Measurements from ENCODE around the gene KCNQ2.

Gene KCNQ2

GRCh38 chr20:63371291-63371865, 101.1 kb downstream of the KCNQ2 start:
- TF ChIP-seq GATA2 (IDR thresholded peaks at IDR 0.05; ENCODE audit: low read depth, low read length), result no peak
- TF ChIP-seq GATA3 (IDR thresholded peaks at IDR 0.05; ENCODE audit: low read depth, low read length), result no peak

DNA sequence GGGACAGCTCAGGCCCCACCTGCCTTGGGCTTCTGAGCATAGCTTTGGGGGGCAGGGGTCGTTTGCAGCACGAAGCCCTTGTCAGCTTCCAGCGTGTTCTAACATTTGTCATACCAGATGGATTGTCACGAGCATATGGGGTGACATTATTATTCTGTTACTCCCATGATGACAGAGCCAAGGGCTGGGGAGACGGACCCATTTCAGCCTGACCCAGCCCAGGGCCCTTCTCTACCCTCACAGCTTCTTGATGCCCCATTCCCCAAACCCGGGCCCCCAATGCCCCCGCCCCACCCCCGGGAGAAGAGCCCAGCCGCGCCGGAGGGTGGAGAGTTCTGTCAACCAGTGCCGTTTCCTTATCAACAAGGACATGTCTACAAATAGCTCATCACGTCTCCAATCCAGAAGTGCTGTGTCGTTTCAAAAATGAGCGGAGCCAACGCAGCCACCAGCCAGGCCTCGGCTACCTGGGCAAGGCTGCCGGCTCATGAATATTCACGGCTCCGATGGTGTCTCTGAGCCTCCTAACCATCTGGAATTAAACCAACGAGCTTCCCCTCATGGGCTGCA, 101.8 kb downstream of the KCNQ2 start:
- TF ChIP-seq GATA2 (IDR thresholded peaks at IDR 0.05; ENCODE audit: low read depth, low read length), result no peak
- TF ChIP-seq GATA3 (IDR thresholded peaks at IDR 0.05; ENCODE audit: low read depth, low read length), result no peak

- TF ChIP-seq GATA3 (IDR thresholded peaks at IDR 0.05; ENCODE audit: low read depth, low read length), result no peak
- no peak for TF ChIP-seq GATA2 (IDR thresholded peaks at IDR 0.05; ENCODE audit: low read depth, low read length)
These were observed 102.5 kb downstream of the KCNQ2 start for GRCh38 chr20:63369724-63370617.

- TF ChIP-seq GATA2 (IDR thresholded peaks at IDR 0.05; ENCODE audit: low read depth, low read length), result no peak
- TF ChIP-seq GATA3 (IDR thresholded peaks at IDR 0.05; ENCODE audit: low read depth, low read length), result no peak
These were observed 103.4 kb downstream of the KCNQ2 start for GRCh38 chr20:63369024-63369530.

DNA sequence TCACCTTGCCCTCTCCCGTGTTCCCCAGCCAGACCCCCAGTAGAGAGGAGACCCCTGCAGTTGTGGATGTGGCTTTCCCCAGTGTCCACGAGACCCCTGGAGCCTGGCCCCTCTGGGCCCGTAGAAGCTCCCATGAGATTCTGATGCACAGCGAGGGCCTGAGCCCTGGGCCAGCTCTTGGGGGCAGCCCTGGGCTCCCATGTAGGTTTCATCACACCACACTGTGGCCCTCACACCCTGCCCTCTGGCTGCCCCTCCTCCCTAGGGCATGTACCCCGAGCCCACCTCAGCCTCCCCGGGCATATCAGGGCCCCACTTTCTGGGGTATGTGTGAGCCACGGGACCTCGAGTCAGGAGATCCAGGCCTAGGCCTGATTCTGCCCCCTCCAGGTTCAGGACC, 104.3 kb downstream of the KCNQ2 start:
- no peak for TF ChIP-seq GATA2 (IDR thresholded peaks at IDR 0.05; ENCODE audit: low read depth, low read length)

- no peak for TF ChIP-seq GATA3 (IDR thresholded peaks at IDR 0.05; ENCODE audit: low read depth, low read length)
- no peak for TF ChIP-seq GATA2 (IDR thresholded peaks at IDR 0.05; ENCODE audit: low read depth, low read length)
These were observed 104.9 kb downstream of the KCNQ2 start for GRCh38 chr20:63367446-63368055.

- TF ChIP-seq GATA2 (IDR thresholded peaks at IDR 0.05; ENCODE audit: low read depth, low read length) (no peak), GATA3 (IDR thresholded peaks at IDR 0.05; ENCODE audit: low read depth, low read length) (no peak)
These were observed 105.8 kb downstream of the KCNQ2 start for GRCh38 chr20:63366390-63367365.

DNA sequence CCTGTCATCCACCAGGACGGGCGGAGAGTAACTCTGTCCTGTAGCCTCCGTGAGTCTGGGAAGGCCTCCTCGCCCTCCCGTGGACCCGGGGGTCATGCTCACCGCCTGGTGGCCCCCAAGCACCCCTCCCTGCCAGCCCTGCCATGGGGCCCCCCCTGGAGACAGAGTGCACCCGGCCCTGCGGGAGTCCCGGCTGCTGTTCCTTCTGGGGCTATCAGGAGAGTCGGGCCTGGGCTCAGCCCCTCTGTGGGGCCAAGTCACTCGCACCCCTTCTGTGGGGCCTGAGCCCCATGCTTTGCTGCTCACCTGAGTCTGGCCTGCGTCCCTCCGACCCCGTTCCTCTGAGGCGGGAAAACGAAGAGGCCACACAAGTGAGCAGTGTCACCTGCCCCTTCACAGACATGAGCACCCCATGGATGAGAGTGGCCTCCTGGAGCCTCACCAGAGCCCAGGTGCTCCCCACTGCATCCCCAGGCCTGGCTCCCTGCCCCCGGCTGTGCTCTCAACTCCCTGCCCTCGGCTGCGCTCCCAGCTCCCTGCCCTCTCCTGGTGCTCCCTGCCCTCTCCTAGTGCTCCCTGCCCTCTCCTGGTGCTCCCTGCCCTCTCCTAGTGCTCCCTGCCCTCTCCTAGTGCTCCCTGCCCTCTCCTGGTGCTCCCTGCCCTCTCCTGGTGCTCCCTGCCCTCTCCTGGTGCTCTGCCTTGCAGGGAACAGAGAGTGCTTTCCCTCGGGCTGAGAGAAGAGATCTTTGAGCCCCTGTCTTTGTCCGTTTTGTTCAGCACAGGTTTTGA, 106.7 kb downstream of the KCNQ2 start:
- TF ChIP-seq GATA2 (IDR thresholded peaks at IDR 0.05; ENCODE audit: low read depth, low read length) (no peak), GATA3 (IDR thresholded peaks at IDR 0.05; ENCODE audit: low read depth, low read length) (no peak)

- TF ChIP-seq GATA3 (IDR thresholded peaks at IDR 0.05; ENCODE audit: low read depth, low read length) (no peak), GATA2 (IDR thresholded peaks at IDR 0.05; ENCODE audit: low read depth, low read length) (no peak)
These were observed 107.5 kb downstream of the KCNQ2 start for GRCh38 chr20:63364801-63365585.

DNA sequence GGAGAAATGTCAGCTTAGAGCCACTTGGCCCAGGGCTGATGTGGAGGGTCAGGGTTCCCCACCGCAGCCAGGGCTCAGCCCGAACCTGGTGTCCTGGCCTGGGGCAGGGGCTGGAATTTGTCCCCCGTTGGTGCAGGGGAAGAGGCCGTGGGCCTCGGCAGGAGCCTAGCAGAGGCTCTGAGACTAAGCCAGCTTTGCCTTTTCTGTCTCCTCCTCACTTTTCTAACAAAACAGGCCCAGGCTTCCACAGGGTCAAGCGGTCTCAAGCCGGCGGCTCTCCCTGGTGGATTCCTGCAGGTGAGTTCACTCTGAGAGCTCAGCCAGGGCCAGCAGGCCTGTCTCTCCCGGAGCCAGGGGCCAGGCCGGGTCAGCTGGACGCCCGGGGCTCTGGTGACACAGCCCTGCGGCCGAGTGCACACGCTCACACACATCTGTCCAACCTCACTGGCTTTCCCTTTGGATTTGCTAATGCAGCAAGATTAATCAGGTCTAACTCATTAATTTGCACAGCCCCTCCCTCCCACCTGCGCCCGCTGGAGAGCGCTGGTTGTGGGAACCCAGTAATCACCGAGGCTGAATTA, 108.4 kb downstream of the KCNQ2 start:
- no peak for TF ChIP-seq GATA3 (IDR thresholded peaks at IDR 0.05; ENCODE audit: low read depth, low read length)
- TF ChIP-seq GATA2 (IDR thresholded peaks at IDR 0.05; ENCODE audit: low read depth, low read length), result no peak
